Uterus (tissue), 4 donors: ENCODE results near the gene PCYT1B. TPM values are rescaled to one million over a fixed set of nuclear protein-coding genes. Genes with fewer than 3 reads are reported as not detected.

Experiments
- DNase-seq, 2 donors: peaks; one replicate each; pipeline ENCODE4 v3.0.0-alpha.2; 2019 to 2020
- H3K27ac ChIP-seq, 2 donors: fragments of 200-600 bp; sonication (generic); 1 replicate in 1 of 2; 2 replicates in 1 of 2; pipeline ENCODE4 v1.5.1; 2016 to 2018
- H3K27me3 ChIP-seq, 2 donors: fragments of 200-600 bp; sonication (generic); one replicate each; pipeline ENCODE4 v1.5.1; 2018 to 2019; ENCODE audit warnings: control low read depth in 1 of 2
- H3K36me3 ChIP-seq, 2 donors: fragments of 200-600 bp; sonication (generic); one replicate each; pipeline ENCODE4 v1.5.1; 2019; ENCODE audit warnings: control low read depth in 1 of 2
- H3K4me1 ChIP-seq, 2 donors: fragments of 200-600 bp; sonication (generic); one replicate each; pipeline ENCODE4 v1.5.1; 2018 to 2019; ENCODE audit warnings: control low read depth in 1 of 2
- H3K4me3 ChIP-seq, 2 donors: fragments of 200-600 bp; sonication (generic); 1 replicate in 1 of 2; 2 replicates in 1 of 2; pipeline ENCODE4 v1.5.1; 2018 to 2019; ENCODE audit warnings: mild to moderate bottlenecking in 1 of 2
- H3K9me3 ChIP-seq, 2 donors: fragments of 200-600 bp; sonication (generic); one replicate each; pipeline ENCODE4 v1.5.1; 2019; ENCODE audit warnings: control low read depth in 1 of 2
- POLR2A ChIP-seq, 2 donors: fragments of 450-650 bp; IDR thresholded peaks; one replicate each; pipeline ENCODE4 v1.6.1; 2016; ENCODE audit warnings: antibody characterized with exemption in 2 of 2, mild to moderate bottlenecking in 1 of 2, moderate library complexity in 1 of 2
- intact Hi-C: fragments of 100-400 bp; cut with DNase I; formaldehyde crosslinking; loops from one replicate; pipeline ENCODE4 v1.15.1; 2023; ENCODE audit warnings: low total_unique reads
- total RNA-seq, 4 donors: library from RNA; depleted of rRNA in 3 of 4; stranded (reverse); fragments of >200 nt in 3 of 4; gene quantifications; one replicate each; pipeline versions ENCODE4 v1.1.0 to v1.2.4, GENCODE V29; 2014 to 2023
- TF ChIP-seq, protein P1 (sequence below), 4 experiments: fragments of 200-600 bp in 2 of 4; fragments of 450-650 bp in 2 of 4; sonication (generic) in 2 of 4; IDR thresholded peaks; one replicate each; pipeline ENCODE4 v1.5.1; 2016 to 2019; ENCODE audit warnings: antibody characterized with exemption in 4 of 4, mild to moderate bottlenecking in 2 of 4, moderate library complexity in 1 of 4
- donor health status: DM: yes; HTN: yes; CAD: no.

PCYT1B gene
- total RNA-seq, 4 donors from 2014 or later = 2.0 to 7.8 TPM; not detected in 2

DNA sequence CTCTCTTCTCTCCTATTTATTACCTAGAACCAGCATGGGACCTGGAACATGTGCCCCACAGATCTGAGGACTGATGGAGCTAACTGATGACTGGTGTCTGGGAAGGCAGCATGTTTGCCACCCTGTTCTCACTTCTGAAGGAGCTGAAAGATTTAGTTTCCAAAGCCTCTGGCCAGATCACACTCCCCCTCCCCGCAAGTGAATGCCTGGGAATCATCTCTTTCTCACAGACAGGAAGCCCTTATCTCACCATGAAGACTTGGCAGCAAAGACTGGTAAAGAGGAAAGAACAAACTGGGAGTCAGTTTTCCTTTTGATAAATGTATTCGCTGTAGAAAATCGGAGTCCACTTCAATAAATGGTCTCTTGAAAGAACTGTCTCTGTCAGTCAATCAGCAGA lies 21.0 kb upstream of the PCYT1B start:
- DNase-seq = no peak
- TF ChIP-seq, protein P1, sequence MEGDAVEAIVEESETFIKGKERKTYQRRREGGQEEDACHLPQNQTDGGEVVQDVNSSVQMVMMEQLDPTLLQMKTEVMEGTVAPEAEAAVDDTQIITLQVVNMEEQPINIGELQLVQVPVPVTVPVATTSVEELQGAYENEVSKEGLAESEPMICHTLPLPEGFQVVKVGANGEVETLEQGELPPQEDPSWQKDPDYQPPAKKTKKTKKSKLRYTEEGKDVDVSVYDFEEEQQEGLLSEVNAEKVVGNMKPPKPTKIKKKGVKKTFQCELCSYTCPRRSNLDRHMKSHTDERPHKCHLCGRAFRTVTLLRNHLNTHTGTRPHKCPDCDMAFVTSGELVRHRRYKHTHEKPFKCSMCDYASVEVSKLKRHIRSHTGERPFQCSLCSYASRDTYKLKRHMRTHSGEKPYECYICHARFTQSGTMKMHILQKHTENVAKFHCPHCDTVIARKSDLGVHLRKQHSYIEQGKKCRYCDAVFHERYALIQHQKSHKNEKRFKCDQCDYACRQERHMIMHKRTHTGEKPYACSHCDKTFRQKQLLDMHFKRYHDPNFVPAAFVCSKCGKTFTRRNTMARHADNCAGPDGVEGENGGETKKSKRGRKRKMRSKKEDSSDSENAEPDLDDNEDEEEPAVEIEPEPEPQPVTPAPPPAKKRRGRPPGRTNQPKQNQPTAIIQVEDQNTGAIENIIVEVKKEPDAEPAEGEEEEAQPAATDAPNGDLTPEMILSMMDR (IDR thresholded peaks at IDR 0.05) = no peak
- TF ChIP-seq POLR2A (IDR thresholded peaks at IDR 0.05) = no peak
- intact Hi-C loops = no loop called here

DNA sequence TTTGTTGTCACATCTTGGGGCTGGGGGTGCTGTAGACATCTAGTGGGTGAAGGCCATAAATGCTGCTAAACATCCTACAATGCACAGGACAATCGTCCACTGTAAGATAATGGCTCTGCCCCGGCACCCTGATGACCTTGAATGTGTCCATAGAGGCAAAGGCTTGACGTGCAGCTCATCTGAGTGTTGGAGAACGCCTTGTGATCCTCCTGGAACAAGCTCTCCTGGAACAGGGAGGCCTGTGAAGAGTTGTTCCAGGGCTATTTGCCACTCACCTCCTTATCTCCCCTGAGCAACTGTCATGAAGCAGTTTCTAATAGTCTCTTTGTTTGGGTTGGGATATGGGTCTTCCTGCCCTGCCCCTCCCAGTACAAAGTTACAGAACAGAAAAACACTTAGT lies 15.2 kb upstream of the PCYT1B start:
- DNase-seq = no peak
- H3K9me3 ChIP-seq = no peaks in the 10 kb centered on the region
- H3K4me3 ChIP-seq = no peak overlapping the region
- TF ChIP-seq, protein P1 (IDR thresholded peaks at IDR 0.05) = no peak
- H3K27me3 ChIP-seq = no peaks in the 10 kb centered on the region
- H3K27ac ChIP-seq = no peak overlapping the region
- no peaks in the 10 kb centered on the region for H3K36me3 ChIP-seq
- intact Hi-C loops = no loop called here
- H3K4me1 ChIP-seq = no peaks in the 10 kb centered on the region

More for the DNA sequence above, 21.0 kb upstream of the PCYT1B start:
- Histone ChIP-seq H3K36me3 (no peaks in the 10 kb centered on the region), H3K27me3 (no peaks in the 10 kb centered on the region), H3K9me3 (no peaks in the 10 kb centered on the region), H3K4me3 (no peak overlapping the region), H3K27ac (no peak overlapping the region), H3K4me1 (no peaks in the 10 kb centered on the region)

DNA sequence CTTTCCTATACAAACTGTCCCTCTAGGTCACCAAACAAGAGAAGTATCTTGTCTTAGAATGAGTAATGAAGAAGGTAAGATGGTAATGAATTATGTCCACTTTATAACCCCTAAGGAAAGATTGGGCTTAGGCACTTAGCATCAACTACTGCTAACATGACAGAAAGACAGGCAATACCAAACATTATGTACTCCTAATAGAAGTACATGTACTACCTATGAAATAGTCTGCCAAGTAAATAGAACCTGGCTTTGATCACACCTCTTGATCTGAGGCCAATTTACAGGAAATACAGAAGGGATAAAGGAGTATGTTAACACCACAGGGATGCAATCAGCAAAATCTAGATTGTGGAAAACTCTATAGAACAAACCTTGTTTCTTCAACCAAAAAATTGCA lies 14.1 kb upstream of the PCYT1B start:
- TF ChIP-seq POLR2A (IDR thresholded peaks at IDR 0.05) = no peak
- TF ChIP-seq, protein P1 (IDR thresholded peaks at IDR 0.05) = no peak
- no peaks in the 10 kb centered on the region for H3K27me3 ChIP-seq
- H3K27ac ChIP-seq = no peak overlapping the region
- H3K36me3 ChIP-seq = no peaks in the 10 kb centered on the region
- intact Hi-C loops = no loop called here
- DNase-seq = no peak
- no peaks in the 10 kb centered on the region for H3K9me3 ChIP-seq
- no peaks in the 10 kb centered on the region for H3K4me1 ChIP-seq
- H3K4me3 ChIP-seq = no peak overlapping the region

DNA sequence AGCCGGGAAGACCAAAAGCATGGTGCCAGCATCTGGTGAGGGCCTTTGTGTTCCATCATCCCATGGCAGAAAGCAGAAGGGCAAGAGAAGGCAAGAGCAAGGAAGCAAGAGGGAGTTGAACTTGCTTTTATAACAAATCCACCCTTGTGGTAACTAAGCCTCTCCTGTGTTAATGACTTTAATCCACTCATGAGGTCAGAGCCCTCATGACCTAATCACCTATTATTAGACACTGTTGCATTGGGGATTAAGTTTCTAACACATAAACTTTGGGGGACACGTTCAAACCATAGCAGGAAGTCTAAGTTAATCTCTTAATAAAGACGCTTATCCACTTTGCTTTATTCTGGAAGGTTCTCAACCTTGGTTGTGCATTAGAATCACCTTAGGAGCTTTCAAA lies 12.5 kb upstream of the PCYT1B start:
- intact Hi-C loops = no loop called here
- Histone ChIP-seq H3K27me3 (no peaks in the 10 kb centered on the region), H3K4me1 (no peaks in the 10 kb centered on the region), H3K36me3 (no peaks in the 10 kb centered on the region), H3K27ac (no peak overlapping the region), H3K9me3 (no peaks in the 10 kb centered on the region), H3K4me3 (no peak overlapping the region)
- no peak for DNase-seq
- TF ChIP-seq, protein P1 (IDR thresholded peaks at IDR 0.05) = no peak
- TF ChIP-seq POLR2A (IDR thresholded peaks at IDR 0.05) = no peak

DNA sequence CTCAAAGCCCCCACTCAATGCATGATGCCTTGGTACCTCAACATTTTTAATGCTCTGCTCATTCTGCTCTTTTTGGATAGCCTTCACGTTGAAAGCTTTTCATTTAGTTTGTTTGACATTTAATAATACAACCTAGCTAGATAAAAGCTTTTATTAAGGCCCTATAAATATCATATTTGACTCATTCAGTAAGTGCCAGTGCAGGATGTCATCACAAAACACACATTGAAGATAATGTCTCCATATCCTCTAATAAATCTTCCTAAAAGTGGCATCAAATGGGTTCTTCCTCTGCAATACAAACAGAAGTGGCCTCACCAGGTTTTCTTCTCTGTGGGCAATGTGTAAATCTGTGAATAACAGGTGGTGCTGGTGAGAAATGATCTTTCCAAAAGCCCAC lies 12.0 kb upstream of the PCYT1B start:
- Histone ChIP-seq H3K36me3 (no peaks in the 10 kb centered on the region), H3K4me3 (no peak overlapping the region), H3K27me3 (no peaks in the 10 kb centered on the region), H3K4me1 (no peaks in the 10 kb centered on the region), H3K9me3 (no peaks in the 10 kb centered on the region), H3K27ac (no peak overlapping the region)
- no peak for DNase-seq
- TF ChIP-seq, protein P1 (IDR thresholded peaks at IDR 0.05) = no peak
- no peak for TF ChIP-seq POLR2A (IDR thresholded peaks at IDR 0.05)
- intact Hi-C loops = no loop called here
